ENCODE measurements around the gene DENND10.

DNA sequence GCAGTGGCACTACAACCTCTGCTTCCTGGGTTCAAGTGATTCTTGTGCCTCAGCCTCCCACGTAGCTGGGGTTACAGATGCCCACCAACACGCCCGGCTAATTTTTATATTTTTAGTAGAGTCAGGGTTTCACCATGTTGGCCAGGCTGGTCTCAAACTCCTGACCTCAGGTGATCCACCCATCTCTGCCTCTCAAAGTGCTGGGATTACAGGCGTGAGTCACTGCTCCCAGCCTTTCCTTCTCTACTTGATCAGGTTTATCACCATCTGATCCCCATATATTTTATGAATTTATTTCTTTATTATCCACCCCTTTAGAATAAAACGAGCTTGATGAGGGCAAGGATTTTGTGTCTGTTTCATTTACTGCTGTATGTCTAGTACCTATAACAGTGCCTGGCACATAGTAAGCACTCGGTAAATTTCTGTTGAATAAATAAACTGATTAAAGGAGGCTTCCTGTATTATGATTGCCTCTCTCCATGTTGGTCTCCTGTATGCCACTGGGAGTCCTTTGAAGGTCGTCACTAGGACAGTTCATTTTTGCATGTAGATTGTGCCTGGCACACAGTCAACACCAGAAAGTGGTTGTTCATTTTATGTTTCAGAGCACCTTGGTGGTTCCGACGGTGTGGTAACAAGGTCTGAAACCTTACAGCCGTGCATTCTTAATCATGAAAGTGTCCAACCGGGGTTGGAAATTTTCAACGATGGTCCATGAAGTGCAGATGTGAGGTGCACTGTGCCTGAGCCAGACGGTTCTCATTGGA lies 13.7 kb upstream of the DENND10 start:
- TF ChIP-seq, protein P1, sequence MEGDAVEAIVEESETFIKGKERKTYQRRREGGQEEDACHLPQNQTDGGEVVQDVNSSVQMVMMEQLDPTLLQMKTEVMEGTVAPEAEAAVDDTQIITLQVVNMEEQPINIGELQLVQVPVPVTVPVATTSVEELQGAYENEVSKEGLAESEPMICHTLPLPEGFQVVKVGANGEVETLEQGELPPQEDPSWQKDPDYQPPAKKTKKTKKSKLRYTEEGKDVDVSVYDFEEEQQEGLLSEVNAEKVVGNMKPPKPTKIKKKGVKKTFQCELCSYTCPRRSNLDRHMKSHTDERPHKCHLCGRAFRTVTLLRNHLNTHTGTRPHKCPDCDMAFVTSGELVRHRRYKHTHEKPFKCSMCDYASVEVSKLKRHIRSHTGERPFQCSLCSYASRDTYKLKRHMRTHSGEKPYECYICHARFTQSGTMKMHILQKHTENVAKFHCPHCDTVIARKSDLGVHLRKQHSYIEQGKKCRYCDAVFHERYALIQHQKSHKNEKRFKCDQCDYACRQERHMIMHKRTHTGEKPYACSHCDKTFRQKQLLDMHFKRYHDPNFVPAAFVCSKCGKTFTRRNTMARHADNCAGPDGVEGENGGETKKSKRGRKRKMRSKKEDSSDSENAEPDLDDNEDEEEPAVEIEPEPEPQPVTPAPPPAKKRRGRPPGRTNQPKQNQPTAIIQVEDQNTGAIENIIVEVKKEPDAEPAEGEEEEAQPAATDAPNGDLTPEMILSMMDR (IDR thresholded peaks at IDR 0.05), result no peak
- no peak for TF ChIP-seq POLR2A (IDR thresholded peaks at IDR 0.05)

All from lower leg skin (tissue), 3 donors.